ENCODE data around the gene BMP2K.

The BMP2K gene

GRCh38 chr4:78737035-78737434 is 39.1 kb upstream of the BMP2K start:
- no peak overlapping the region for H3K4me3 ChIP-seq (ENCODE audit: low read depth, low read length)
- no peak for TF ChIP-seq CTCF (IDR thresholded peaks at IDR 0.05; ENCODE audit: low read depth, low read length, missing control alignments)
- in situ Hi-C loops (cut with HindIII; ENCODE audit: low pct_ligation_motif_present, low sequenced_read_pairs): no loop called here
- H3K27ac ChIP-seq: no peak overlapping the region
- no peaks in the 10 kb centered on the region for H3K36me3 ChIP-seq (replicated peaks)
- no peak for DNase-seq
- H3K27me3 ChIP-seq (replicated peaks): no peaks in the 10 kb centered on the region

- in situ Hi-C loops (cut with HindIII; ENCODE audit: low pct_ligation_motif_present, low sequenced_read_pairs): no loop called here
- Histone ChIP-seq H3K27ac (no peak overlapping the region), H3K36me3 (replicated peaks) (no peaks in the 10 kb centered on the region), H3K27me3 (replicated peaks) (no peaks in the 10 kb centered on the region), H3K4me3 (ENCODE audit: low read depth, low read length) (no peak overlapping the region)
- no peak for DNase-seq
- TF ChIP-seq CTCF (IDR thresholded peaks at IDR 0.05; ENCODE audit: low read depth, low read length, missing control alignments): no peak
These were observed 38.2 kb upstream of the BMP2K start for GRCh38 chr4:78737973-78738372.

- Histone ChIP-seq H3K36me3 (replicated peaks) (no peaks in the 10 kb centered on the region), H3K27ac (no peak overlapping the region), H3K4me3 (ENCODE audit: low read depth, low read length) (no peak overlapping the region), H3K27me3 (replicated peaks) (no peaks in the 10 kb centered on the region)
- in situ Hi-C loops (cut with HindIII; ENCODE audit: low pct_ligation_motif_present, low sequenced_read_pairs): no loop called here
- DNase-seq: no peak
- no peak for TF ChIP-seq CTCF (IDR thresholded peaks at IDR 0.05; ENCODE audit: low read depth, low read length, missing control alignments)
These were observed 33.9 kb upstream of the BMP2K start for GRCh38 chr4:78742300-78742699.

- H3K27ac ChIP-seq: no peak overlapping the region
- no peaks in the 10 kb centered on the region for H3K36me3 ChIP-seq (replicated peaks)
- no peaks in the 10 kb centered on the region for H3K27me3 ChIP-seq (replicated peaks)
- H3K4me3 ChIP-seq (ENCODE audit: low read depth, low read length): no peak overlapping the region
- TF ChIP-seq CTCF (IDR thresholded peaks at IDR 0.05; ENCODE audit: low read depth, low read length, missing control alignments): no peak
- peak; percentile 38 for DNase-seq
- in situ Hi-C loops (cut with HindIII; ENCODE audit: low pct_ligation_motif_present, low sequenced_read_pairs): no loop called here
These were observed 28.7 kb upstream of the BMP2K start for GRCh38 chr4:78747475-78747922.

GRCh38 chr4:78748381-78748780 is 27.8 kb upstream of the BMP2K start:
- no peak for DNase-seq
- Histone ChIP-seq H3K27me3 (replicated peaks) (no peaks in the 10 kb centered on the region), H3K4me3 (ENCODE audit: low read depth, low read length) (no peak overlapping the region), H3K36me3 (replicated peaks) (no peaks in the 10 kb centered on the region), H3K27ac (peak overlapping the region; percentile 46)
- in situ Hi-C loops (cut with HindIII; ENCODE audit: low pct_ligation_motif_present, low sequenced_read_pairs): no loop called here
- TF ChIP-seq CTCF (IDR thresholded peaks at IDR 0.05; ENCODE audit: low read depth, low read length, missing control alignments): no peak

- DNase-seq: no peak
- Histone ChIP-seq H3K4me3 (ENCODE audit: low read depth, low read length) (no peak overlapping the region), H3K27ac (no peak overlapping the region), H3K36me3 (replicated peaks) (no peaks in the 10 kb centered on the region), H3K27me3 (replicated peaks) (no peaks in the 10 kb centered on the region)
- in situ Hi-C loops (cut with HindIII; ENCODE audit: low pct_ligation_motif_present, low sequenced_read_pairs): no loop called here
- TF ChIP-seq CTCF (IDR thresholded peaks at IDR 0.05; ENCODE audit: low read depth, low read length, missing control alignments): no peak
These were observed 26.7 kb upstream of the BMP2K start for GRCh38 chr4:78749258-78749971.

Measured in brain microvascular endothelial cell (primary cell).